ENCODE measurements around the gene CALN1.

- TF ChIP-seq ZNF626 (tag by site-specific recombination; IDR thresholded peaks at IDR 0.05) (no peak), BCL11B (tag by site-specific recombination; IDR thresholded peaks at IDR 0.05; ENCODE audit: low read depth) (no peak), ZNF335 (tag by site-specific recombination; conservative IDR thresholded peaks at IDR 0.05) (no peak), OSR2 (tag by site-specific recombination; IDR thresholded peaks at IDR 0.05) (no peak), ZFP3 (tag by site-specific recombination; IDR thresholded peaks at IDR 0.05; ENCODE audit: low read depth) (no peak), PRDM1 (tag by site-specific recombination; IDR thresholded peaks at IDR 0.05) (no peak)
- TF ChIP-seq, protein P1, sequence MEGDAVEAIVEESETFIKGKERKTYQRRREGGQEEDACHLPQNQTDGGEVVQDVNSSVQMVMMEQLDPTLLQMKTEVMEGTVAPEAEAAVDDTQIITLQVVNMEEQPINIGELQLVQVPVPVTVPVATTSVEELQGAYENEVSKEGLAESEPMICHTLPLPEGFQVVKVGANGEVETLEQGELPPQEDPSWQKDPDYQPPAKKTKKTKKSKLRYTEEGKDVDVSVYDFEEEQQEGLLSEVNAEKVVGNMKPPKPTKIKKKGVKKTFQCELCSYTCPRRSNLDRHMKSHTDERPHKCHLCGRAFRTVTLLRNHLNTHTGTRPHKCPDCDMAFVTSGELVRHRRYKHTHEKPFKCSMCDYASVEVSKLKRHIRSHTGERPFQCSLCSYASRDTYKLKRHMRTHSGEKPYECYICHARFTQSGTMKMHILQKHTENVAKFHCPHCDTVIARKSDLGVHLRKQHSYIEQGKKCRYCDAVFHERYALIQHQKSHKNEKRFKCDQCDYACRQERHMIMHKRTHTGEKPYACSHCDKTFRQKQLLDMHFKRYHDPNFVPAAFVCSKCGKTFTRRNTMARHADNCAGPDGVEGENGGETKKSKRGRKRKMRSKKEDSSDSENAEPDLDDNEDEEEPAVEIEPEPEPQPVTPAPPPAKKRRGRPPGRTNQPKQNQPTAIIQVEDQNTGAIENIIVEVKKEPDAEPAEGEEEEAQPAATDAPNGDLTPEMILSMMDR (tag by site-specific recombination; IDR thresholded peaks at IDR 0.05): no peak
- TF ChIP-seq, protein P2, sequence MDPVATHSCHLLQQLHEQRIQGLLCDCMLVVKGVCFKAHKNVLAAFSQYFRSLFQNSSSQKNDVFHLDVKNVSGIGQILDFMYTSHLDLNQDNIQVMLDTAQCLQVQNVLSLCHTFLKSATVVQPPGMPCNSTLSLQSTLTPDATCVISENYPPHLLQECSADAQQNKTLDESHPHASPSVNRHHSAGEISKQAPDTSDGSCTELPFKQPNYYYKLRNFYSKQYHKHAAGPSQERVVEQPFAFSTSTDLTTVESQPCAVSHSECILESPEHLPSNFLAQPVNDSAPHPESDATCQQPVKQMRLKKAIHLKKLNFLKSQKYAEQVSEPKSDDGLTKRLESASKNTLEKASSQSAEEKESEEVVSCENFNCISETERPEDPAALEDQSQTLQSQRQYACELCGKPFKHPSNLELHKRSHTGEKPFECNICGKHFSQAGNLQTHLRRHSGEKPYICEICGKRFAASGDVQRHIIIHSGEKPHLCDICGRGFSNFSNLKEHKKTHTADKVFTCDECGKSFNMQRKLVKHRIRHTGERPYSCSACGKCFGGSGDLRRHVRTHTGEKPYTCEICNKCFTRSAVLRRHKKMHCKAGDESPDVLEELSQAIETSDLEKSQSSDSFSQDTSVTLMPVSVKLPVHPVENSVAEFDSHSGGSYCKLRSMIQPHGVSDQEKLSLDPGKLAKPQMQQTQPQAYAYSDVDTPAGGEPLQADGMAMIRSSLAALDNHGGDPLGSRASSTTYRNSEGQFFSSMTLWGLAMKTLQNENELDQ (tag by site-specific recombination; IDR thresholded peaks at IDR 0.05; ENCODE audit: low read depth): no peak
These were observed 32.9 kb upstream of the CALN1 start for GRCh38 chr7:72445075-72445474.
